Heart right ventricle (tissue), 16 donors: ENCODE results near the gene CDK5R1. TPM values are rescaled to one million over a fixed set of nuclear protein-coding genes. Genes with fewer than 3 reads are reported as not detected.
A peak's percentile ranks its signal among the peaks of the same experiment; 100 is the strongest.

Experiments used
- ATAC-seq, 8 donors: fragments of 200-7000 bp; cut with Tn5 transposase; one replicate each; pipeline ENCODE4 v1.9.1; 2020; ENCODE audit warnings: mild to moderate bottlenecking in 8 of 8, moderate library complexity in 8 of 8, moderate number of reproducible peaks in 1 of 8
- DNase-seq, 2 donors: peaks; one replicate each; pipeline ENCODE4 v3.0.0-alpha.2; 2020
- H3K27ac ChIP-seq, 10 donors: fragments of 200-600 bp; sonication (generic) in 2 of 10; one replicate each; pipeline versions ENCODE4 v1.5.0 to v1.8.0; 2020 to 2022; ENCODE audit warnings: mild to moderate bottlenecking in 3 of 10
- H3K27me3 ChIP-seq, 7 donors: fragments of 200-600 bp; one replicate each; pipeline ENCODE4 v1.8.0; 2021 to 2022; ENCODE audit warnings: mild to moderate bottlenecking in 2 of 7
- H3K36me3 ChIP-seq, 9 donors: fragments of 200-600 bp; sonication (generic) in 1 of 9; one replicate each; pipeline versions ENCODE4 v1.5.0 to v1.8.0; 2020 to 2022; ENCODE audit warnings: mild to moderate bottlenecking in 2 of 9
- H3K4me1 ChIP-seq, 9 donors: fragments of 200-600 bp; sonication (generic) in 1 of 9; one replicate each; pipeline versions ENCODE4 v1.5.0 to v1.8.0; 2020 to 2022; ENCODE audit warnings: mild to moderate bottlenecking in 4 of 9
- H3K4me3 ChIP-seq, 10 donors: fragments of 200-600 bp; sonication (generic) in 2 of 10; one replicate each; pipeline versions ENCODE4 v1.5.0 to v1.8.0; 2020 to 2022; ENCODE audit warnings: mild to moderate bottlenecking in 7 of 10, moderate library complexity in 2 of 10
- H3K9me3 ChIP-seq, 11 donors: fragments of 200-600 bp in 10 of 11; sonication (generic) in 2 of 11; one replicate each; pipeline versions ENCODE4 v1.5.0 to v1.8.0; 2013 to 2022; ENCODE audit warnings: mild to moderate bottlenecking in 2 of 11, control low read depth in 1 of 11, moderate library complexity in 1 of 11
- WGBS, 2 donors: extraction: QIAGEN DNeasy Blood & Tissue Kit; methylation state at CpG; one replicate each; pipeline ENCODE4 v1.1.7; 2013; ENCODE audit warnings: inconsistent platforms in 1 of 2; 5-methylcytosine and 5-hydroxymethylcytosine counted together
- intact Hi-C, 10 donors: fragments of 100-400 bp; cut with DNase I; formaldehyde crosslinking; loops; one replicate each; pipeline versions ENCODE4 v1.11.1 to v1.14.2; 2022
- polyA plus RNA-seq, 2 donors: library from polyadenylated mRNA; stranded (reverse); fragments of 200-250 nt; gene quantifications; one replicate each; pipeline ENCODE4 v1.2.3, GENCODE V29; 2013
- total RNA-seq, 10 donors: library from RNA; stranded (reverse); fragmentation: NEBNext Ultra II Directional in 3 of 10; extraction: Animal tissue kit (Norgen Biotek cat#: 25700) in 3 of 10; gene quantifications; one replicate each; pipeline versions ENCODE4 v1.2.1 to v1.2.4, GENCODE V29; 2021 to 2023
- TF ChIP-seq, protein P1 (sequence below), 9 donors: fragments of 200-600 bp; sonication (generic) in 2 of 9; IDR thresholded peaks; one replicate each; pipeline versions ENCODE4 v1.5.0 to v1.8.0; 2021 to 2022; ENCODE audit warnings: antibody characterized with exemption in 9 of 9, mild to moderate bottlenecking in 5 of 9, moderate library complexity in 1 of 9
- donor health status: Arrhythmogenic right ventricular cardiomyopathy.
- donor health status: ischemic (EF 13 %, LVEDD 7.1; RV severe dilation, severe dysfunction).
- donor health status: healthy with polysubstance abuse.
- donor health status: DM: no; HTN: yes; CAD: no.
- donor health status: DM: no; HTN: no; CAD: no.
- donor health status: ischemic (EF 25% LVEDD 6.9; RV normal size, moderate dysfunction).
- donor health status: ischemic (EF 25% LVEDD 5.7; RV mildly dilated, moderate dysfunction).
- donor health status: healthy.
- donor health status: DM: yes; HTN: yes; CAD: no.
- donor health status: Ischemic cardiomyopathy.
- donor health status: ischemic (EF 35%, LVEDD 5.7; RV mildly dilated, moderate dysfunction).
- donor health status: nonischemic (EF 11% LVEDD 7.7; RV severe dilation, severe dysfunction).
- donor health status: DM: yes; HTN: yes; CAD: no.
- donor health status: PGD.
- donor health status: ischemic (EF 29% LVEDD 5.4; RV normal size, mild dysfunction).
- donor health status: nonischemic (EF 23%, LVEDD 6.1; RV moderate dilation, normal function).

Gene CDK5R1
- total and polyA plus RNA-seq, 12 donors: 0.66 to 2.1 (median 1.3) TPM

GRCh38 chr17:32504166-32504990 is 17.6 kb downstream of the CDK5R1 start:
- DNase-seq (no peak), ATAC-seq (peak in 4 of 8 donors; percentile 28 to 51 (median 32))
- Histone ChIP-seq H3K27ac (peak overlapping the region in 2 of 10 donors; percentile 4 to 79), H3K9me3 (no peaks in the 10 kb centered on the region), H3K36me3 (no peaks in the 10 kb centered on the region), H3K27me3 (no peaks in the 10 kb centered on the region), H3K4me3 (no peak overlapping the region), H3K4me1 (peaks cover 0 to 27% (median 0%) of the 10 kb centered on the region in 9 donors)
- intact Hi-C loops: loop anchor here in 1 of 10 donors (10.0 kb wide), 1 partner anchor 100 kb away; no protein-coding TSS in a partner anchor
- WGBS, 2 donors: 84% methylated on average over 18 of the region's 18 CpGs
- TF ChIP-seq, protein P1, sequence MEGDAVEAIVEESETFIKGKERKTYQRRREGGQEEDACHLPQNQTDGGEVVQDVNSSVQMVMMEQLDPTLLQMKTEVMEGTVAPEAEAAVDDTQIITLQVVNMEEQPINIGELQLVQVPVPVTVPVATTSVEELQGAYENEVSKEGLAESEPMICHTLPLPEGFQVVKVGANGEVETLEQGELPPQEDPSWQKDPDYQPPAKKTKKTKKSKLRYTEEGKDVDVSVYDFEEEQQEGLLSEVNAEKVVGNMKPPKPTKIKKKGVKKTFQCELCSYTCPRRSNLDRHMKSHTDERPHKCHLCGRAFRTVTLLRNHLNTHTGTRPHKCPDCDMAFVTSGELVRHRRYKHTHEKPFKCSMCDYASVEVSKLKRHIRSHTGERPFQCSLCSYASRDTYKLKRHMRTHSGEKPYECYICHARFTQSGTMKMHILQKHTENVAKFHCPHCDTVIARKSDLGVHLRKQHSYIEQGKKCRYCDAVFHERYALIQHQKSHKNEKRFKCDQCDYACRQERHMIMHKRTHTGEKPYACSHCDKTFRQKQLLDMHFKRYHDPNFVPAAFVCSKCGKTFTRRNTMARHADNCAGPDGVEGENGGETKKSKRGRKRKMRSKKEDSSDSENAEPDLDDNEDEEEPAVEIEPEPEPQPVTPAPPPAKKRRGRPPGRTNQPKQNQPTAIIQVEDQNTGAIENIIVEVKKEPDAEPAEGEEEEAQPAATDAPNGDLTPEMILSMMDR (IDR thresholded peaks at IDR 0.05): no peak

- H3K9me3 ChIP-seq: no peaks in the 10 kb centered on the region
- H3K4me1 ChIP-seq: peaks cover 0 to 12% (median 0%) of the 10 kb centered on the region in 9 donors
- no peaks in the 10 kb centered on the region for H3K27me3 ChIP-seq
- DNase-seq (no peak), ATAC-seq (no peak)
- H3K4me3 ChIP-seq: no peak overlapping the region
- peaks cover 0 to 5% (median 0%) of the 10 kb centered on the region in 9 donors for H3K36me3 ChIP-seq
- TF ChIP-seq, protein P1 (IDR thresholded peaks at IDR 0.05): no peak
- intact Hi-C loops: loop anchor here in 1 of 10 donors (10.0 kb wide), 1 partner anchor 96 kb away; no protein-coding TSS in a partner anchor
- WGBS, 2 donors: 88 to 98% methylated on average over 5 of the region's 5 CpGs
- H3K27ac ChIP-seq: no peak overlapping the region
Measured at GRCh38 chr17:32508926-32509325, 22.1 kb downstream of the CDK5R1 start.

GRCh38 chr17:32510466-32510865 is 23.7 kb downstream of the CDK5R1 start:
- peaks cover 0 to 9% (median 0%) of the 10 kb centered on the region in 9 donors for H3K4me1 ChIP-seq
- H3K27me3 ChIP-seq: no peaks in the 10 kb centered on the region
- no peaks in the 10 kb centered on the region for H3K9me3 ChIP-seq
- WGBS, 2 donors: 86 to 89% methylated on average over 7 of the region's 7 CpGs
- intact Hi-C loops: no loop called here
- ATAC-seq: no peak
- peaks cover 0 to 5% (median 0%) of the 10 kb centered on the region in 9 donors for H3K36me3 ChIP-seq
- no peak overlapping the region for H3K27ac ChIP-seq
- TF ChIP-seq, protein P1 (IDR thresholded peaks at IDR 0.05): no peak
- H3K4me3 ChIP-seq: no peak overlapping the region
- DNase-seq: no peak

DNA sequence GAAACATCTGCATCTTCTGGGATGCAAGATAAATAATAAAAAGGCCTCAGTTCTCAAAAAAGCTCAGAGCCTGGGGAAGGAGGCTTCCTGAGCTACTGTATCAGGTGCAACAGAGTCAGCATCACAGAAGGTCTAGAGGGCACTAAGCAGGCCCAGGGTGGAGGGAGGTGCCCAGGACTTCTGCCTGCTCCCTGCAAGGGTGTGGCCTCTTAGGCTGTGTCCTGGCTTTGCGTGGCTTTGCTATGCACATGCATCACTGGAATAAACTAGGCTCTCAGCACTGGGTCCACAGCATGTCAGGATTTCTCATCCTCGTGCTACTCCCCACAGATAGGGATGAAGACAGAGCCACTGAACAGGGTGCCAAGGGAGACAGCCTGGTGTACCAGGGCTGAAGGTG is 25.5 kb downstream of the CDK5R1 start:
- intact Hi-C loops: no loop called here
- no peak overlapping the region for H3K27ac ChIP-seq
- ATAC-seq: no peak

More for the DNA sequence above, 25.5 kb downstream of the CDK5R1 start:
- Histone ChIP-seq H3K4me1 (peaks cover 0 to 25% (median 9%) of the 10 kb centered on the region in 9 donors), H3K4me3 (no peak overlapping the region), H3K27me3 (no peaks in the 10 kb centered on the region), H3K9me3 (no peaks in the 10 kb centered on the region), H3K36me3 (peaks cover 0 to 5% (median 0%) of the 10 kb centered on the region in 9 donors)
- TF ChIP-seq, protein P1 (IDR thresholded peaks at IDR 0.05): no peak
- 92 to 94% methylated on average over 2 of the region's 2 CpGs for WGBS, 2 donors
- DNase-seq: no peak
